GM18861 (cell line): Measurements from ENCODE around the gene RPLP1.
"Not testable (repeated sequence)": the region's sequence is repeated elsewhere in the genome, so short reads cannot be mapped to it uniquely, and the experiment has no call there.

Experiments used
- ATAC-seq: cut with Tn5 transposase; IDR thresholded peaks from one replicate; pipeline ENCODE4 v1.9.1; 2021; ENCODE audit not compliant: unreplicated experiment

The RPLP1 gene

DNA sequence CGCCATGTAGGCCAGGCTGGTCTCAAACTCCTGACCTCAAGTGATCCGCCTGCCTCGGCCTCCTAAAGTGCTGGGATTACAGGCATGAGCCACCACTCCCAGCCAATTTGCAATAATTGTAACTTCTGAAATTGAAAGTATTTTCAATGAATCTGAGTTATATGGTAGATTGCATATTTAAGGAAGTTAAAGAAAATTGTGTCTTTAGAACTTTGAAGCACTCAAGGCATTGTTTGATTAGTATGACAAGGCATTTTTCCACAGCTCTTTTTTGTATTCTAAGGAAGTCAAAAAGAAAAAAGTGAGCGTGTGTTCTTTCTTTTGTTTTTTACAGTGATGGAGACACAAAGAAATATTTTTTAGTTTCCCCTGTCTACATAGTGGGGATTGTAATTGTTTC lies 15.7 kb upstream of the RPLP1 start:
- no peak for ATAC-seq

DNA sequence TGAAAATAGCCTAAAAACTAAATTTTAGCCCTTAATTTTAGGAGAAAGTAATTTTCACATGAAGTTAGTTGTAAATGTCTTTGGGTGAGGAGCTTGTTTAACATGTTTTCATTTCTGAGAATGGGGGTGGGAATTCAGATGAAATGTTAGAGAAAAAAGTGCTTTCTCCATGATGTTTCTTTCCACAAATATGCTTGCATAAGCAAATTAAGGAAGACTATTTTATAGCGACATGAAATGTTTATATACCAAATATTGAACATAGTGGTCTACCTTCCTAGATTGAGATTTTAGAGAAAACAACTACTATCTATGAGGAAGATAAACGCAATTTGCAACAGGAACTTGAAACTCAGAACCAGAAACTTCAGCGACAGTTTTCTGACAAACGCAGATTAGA lies 13.0 kb upstream of the RPLP1 start:
- ATAC-seq = no peak

DNA sequence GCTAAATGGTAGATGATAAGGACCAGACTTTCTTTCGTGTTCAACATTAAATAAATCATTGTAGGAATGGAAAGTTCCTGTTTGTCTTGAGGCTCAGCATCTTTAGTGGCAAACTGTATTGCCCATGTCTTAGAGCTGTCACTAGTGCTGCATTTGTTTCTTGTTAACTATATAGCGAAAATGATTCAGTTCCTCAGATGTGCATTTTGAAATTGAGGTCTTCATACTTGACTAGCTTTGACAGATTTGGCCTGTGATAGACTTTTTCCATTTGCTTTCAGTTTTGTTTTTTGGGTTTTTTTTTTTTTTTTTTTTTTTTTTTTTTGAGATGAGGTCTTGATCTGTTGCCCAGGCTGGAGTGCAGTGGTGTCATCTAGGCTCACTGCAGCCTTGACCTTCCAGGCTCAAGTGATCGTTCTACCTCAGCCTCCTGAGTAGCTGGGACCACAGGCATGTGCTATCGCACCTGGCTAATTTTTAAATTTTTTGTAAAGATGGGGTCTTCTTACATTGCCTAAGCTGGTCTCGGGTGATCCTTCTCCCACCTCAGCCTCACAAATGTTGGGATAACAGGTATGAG lies 9.5 kb upstream of the RPLP1 start:
- ATAC-seq = peak; percentile 63

DNA sequence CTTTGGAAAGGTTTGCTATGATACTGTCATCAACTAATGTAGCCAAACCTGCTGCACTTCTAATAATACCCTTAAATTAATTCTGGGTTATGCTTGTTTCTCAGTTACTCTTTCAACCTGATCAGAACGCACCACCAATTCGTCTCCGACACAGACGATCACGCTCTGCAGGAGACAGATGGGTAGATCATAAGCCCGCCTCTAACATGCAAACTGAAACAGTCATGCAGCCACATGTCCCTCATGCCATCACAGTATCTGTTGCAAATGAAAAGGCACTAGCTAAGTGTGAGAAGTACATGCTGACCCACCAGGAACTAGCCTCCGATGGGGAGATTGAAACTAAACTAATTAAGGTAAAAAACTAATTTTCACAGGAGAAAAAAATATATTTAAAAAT lies 7.9 kb upstream of the RPLP1 start:
- no peak for ATAC-seq

DNA sequence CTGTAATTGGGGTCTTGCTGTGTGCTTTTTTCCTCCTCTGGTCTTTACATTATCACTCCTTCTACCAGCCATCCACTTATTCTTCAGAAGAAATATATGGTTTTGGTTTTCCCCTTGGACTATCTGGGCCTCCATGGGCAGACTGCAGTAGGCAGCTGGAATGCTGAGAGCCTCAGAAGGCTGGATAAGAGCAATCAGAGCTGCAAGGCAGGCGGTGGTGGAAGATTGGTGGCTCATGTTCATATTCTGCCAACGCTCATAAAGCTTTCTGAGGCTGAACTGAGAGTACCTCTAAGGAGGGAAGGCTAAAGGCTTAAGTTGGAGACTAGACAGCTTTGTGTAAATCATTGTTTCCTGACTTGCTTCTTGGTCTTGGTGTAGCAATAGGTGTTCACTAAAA lies 5.7 kb upstream of the RPLP1 start:
- ATAC-seq = no peak

DNA sequence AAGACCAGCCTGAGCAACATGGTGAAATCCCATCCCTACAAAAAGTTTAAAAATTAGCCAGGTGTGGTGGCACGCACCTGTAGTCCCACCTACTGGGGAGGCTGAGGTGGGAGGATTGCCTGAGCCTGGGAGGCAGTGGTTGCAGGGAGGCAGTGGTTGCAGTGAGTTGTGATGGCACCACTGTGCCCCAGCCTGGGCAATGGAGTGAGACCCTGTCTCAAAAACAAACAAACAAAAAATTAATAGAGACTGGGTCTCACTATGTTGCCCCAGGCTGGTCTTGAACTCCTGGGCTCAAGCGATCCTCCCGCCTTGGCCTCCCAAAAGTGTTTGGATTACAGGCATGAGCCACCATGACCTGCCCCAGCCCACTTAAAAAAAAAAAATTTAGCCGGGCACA lies 2.4 kb upstream of the RPLP1 start:
- not testable (repeated sequence) for ATAC-seq

DNA sequence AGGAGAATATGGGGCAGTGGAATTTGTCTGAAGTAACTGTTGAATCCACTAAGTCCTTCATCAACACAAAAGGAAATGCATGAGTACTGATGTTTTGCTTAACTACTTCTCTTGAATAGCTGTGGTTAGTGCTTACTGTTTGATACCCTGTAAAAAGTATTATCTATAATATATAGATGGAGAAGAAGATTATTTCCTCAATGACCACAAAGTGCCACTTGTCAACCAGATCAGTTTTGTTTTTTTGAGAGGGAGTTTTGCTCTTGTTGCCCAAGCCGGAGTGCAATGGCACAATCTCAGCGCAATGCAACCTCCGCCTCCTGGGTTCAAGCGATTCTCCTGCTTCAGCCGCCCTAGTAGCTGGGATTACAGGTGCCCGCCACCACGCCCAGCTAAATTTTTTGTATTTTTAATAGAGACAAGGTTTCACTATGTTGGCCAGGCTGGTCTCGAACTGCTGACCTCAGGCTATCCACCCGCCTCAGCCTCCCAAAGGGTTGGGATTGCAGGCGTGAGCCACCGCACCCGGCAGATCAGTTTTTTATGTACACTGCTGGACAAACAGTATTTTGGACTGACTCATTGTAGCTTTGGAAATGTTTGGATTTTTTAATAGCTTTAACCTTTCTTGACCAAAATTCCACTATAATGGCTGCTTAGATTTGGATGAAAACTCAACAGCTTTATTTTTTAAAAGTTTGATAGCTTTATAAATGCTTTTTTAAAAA lies 1.5 kb upstream of the RPLP1 start:
- ATAC-seq = no peak

DNA sequence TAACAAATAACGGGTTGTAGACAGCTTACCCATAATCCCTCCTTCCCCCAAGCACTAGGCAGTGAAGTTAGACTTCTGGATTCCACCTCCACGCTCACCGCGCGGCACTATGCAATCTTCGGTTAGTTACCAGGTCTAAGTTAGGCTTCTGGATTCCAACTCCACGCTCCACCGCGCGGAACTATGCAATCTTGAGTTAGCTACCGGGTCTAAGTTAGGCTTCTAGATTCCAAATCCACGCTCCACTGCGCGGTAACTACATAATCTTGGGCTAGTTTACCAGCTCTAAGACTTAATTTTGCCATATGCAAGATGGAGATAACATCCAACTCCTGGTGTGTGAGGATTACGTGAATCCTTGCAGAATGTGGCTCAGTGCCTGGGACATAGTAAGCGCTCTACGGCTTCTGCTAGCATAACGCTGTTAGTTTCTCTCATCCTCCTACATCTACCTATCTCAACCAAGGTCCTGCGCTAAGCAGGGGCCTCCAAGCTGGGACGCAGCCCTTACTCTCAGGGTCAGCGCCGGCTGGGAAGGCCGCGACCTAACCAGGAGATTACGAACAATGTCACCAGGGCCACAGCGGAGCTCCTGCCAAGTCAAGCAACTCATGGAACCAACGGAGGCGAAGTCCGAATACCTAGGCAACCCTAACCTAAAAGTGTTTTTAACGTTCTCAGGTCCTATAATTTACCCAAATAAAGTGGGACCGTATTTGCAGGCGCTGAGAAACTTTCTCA lies 497 bp upstream of the RPLP1 start:
- peak; percentile 30 for ATAC-seq

DNA sequence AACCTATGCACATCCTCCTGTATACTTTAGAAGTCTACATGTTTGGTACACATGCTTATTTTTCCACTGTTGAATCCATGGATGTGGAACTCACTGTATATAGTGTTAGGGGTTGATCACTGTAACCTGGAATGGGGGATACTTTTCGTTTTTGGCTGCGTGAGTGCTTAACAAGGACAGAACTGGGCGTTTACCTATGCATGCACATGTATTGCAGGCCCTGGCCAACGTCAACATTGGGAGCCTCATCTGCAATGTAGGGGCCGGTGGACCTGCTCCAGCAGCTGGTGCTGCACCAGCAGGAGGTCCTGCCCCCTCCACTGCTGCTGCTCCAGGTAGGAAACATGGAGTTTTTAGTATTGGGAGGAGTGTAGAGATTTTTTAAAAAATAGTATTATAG lies 2.3 kb downstream of the RPLP1 start:
- ATAC-seq = no peak

DNA sequence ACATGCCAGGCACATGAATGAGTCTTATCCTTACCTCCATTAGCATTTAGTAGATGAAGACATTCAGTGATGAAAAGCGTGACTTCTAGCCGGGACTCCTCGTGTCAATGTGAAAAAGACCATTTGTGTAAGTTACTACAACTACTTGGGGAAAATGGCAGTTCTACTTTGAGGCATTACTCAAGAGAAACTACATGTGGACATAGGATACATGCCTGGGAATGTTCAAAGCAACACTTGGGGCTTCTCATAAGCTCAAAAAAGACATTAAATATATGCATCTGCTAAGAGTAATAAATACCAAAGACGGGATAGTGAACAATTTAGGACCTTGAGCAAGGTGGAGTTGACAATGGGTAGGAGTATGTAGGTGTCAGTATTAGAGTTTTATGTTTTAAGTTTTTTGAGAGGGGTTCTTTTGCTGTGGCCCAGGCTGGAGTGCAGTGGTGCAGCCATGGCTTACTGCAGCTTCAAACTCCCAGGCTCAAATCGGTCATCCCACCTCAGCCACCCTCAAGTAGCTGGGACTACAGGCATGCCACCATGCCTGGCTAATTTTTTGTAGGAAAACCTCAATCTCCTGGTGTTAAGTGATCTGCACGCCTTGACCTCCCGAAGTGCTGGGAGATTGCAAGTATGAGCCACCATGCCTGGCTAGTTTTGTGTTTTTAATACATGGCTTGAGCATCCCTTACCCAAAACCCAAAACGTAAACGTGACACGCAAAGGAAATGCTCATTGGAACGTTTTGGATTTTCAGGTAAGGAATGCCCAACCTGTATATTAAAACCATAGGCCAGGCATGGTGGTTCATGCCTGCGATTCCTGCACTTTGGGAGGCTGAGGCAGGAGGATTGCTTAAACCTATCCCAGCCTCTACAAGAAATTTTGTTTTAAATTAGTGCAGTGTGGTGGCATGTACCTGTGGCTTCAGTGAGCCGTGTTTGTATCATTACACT lies 3.9 kb downstream of the RPLP1 start:
- no peak for ATAC-seq

DNA sequence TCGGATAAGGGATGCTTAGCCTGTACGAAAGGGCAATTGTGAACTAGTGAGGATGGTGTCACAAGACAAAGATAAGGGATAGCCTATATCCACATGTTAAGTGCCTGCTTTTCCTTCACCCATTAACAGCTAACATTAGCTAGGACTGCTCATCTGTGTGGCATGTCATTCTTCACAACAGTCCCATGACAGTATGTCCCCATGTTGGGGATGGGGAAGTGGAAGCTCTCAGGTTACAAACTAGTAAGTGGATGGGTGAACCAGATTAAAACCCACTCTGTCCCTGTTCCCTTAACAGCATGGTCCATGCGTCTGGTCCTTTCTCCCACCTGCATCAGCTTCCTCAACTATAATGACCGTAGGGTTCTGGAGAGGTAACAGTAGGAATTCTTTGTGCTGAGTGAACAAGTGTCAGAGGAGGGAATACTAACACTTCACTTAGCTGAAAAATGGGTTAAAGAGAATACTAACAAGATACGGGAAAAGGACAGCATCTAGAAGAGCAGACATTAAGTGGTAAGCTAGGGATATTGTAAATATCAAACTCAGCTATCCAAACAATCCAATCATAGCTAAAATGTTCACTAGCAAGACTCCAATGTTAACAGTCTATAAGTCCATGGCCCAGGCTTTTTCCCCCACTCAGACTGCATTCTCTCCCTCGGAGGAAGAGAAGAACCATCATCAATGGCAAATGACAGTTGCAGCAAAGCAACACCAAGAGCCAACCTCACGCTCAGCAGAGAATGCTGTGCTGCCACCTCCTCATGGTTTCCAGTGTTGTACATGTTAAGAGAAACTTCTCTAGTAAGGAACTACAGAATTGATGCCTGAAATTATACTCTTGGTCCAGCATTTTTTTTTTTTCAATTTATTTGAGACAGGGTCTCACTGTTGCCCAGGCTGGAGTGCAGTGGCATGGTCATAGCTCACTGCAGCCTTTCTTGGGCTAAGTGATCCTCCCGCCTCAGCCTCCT lies 5.0 kb downstream of the RPLP1 start:
- ATAC-seq = no peak

DNA sequence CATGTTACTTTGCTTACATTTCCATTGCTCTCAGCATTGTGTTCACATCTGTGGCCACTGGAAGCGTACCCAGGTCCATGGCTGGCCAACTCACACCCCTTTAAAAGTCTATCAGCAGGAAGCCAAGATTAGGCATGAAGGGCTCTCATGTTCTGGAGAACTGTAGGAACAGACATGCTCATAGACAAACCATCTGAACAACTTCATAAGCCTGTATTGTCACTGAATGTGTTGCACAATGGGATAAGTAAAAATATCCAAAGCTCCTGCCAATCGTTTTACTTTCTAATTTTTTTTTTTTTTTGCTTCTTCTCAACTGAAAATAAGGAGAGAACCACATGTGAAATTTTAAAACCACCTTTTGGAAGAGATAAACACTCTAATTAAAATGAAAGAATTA lies 6.4 kb downstream of the RPLP1 start:
- ATAC-seq = no peak

DNA sequence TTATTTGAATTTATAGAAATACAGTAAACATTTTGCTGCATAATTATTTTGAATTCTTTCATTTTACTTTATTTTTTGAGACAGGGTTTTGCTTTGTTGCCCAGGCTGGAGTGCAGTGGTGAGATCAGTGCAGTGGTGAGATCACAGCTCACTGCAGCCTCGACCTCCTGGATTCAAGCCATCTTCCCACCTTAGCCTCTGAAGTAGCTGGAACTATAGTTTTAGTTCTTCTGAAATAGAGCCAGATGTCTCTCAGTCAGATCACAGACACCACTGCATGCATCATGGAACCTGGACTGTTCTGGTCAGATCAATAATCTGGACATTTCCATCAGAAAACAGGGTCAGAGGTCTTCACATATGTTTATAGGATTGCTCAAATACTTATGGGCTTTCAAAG lies 7.9 kb downstream of the RPLP1 start:
- no peak for ATAC-seq

DNA sequence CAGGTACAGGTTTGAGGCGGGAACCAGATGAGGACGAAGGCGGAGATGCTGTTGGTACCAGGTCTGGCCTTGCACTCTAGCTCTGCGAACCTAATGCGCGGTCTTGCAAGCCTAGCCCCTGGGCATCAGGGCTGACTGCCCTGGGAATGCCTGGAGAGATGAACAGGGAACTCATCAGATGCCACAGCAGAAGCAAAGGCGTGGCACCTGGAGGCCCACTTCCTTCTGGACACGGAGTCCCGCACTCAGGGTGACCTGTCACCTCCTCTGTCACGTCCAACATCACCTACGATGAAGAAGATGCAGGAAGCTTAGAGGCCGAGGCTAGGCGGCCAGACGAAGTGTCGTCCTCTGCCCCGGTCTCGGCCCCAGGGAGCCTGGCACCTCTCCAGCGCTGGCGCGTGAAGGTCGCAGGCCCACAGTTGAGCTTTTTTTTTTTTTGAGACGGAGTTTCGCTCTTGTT lies 9.4 kb downstream of the RPLP1 start:
- no peak for ATAC-seq

DNA sequence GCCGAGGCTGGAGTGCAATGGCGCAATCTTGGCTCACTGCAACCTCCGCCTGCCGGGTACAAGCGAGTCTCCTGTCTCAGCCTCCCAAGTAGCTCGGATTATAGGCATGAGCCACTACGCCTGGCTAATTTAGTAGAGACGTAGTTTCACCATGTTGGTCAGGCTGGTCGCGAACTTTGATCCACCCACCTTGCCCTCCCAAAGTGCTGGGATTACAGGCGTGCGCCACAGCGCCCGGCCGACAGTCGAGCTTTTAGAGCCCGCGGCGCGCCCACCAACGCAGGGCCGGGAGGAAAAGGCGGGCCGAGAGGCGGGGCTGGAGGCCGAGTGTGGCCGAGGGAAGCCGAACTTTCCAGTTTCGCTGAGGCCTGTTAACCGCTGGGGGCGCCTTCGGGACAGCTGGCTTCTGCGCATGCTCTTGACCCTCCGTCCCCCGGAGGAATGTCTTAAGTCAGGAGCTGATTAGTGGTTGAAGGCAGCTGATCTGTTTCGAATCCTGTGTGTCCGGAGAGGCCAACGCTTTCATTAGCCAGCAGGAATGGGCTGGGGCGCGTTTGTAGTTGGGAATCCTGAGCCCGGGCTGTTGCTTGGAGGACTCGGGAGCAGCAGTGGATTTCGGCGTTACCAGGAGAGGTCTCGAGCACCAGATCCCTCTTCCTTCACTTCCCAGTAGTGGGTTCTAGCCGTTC lies 10.0 kb downstream of the RPLP1 start:
- peak; percentile 82 for ATAC-seq

DNA sequence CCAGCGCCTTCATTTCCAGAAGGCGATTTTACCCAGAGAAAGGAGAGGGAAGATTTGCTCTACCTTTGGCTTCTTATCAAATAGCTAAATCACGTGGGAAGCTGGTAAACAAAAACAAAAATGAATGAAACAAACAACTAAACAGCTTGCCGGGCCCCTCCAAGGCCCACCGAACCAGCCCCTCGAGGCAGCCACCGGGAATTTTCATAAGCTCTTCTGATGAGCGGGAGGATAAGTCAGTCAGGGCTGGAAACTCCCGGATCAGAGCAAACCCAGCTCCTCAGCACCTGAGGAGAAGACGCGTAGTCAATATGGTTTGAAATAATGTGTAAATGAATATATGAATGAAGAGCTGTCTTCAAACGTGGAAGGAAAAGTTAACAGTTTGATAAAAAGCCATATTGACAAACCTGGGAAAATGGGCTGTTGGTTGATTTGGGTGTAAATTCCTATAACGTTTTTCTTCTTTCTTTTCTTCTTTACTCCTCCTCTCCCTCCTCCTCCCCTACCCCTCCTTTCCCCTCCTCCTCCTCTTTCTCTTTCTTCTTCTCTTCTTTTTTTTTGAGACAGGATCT lies 10.7 kb downstream of the RPLP1 start:
- no peak for ATAC-seq

DNA sequence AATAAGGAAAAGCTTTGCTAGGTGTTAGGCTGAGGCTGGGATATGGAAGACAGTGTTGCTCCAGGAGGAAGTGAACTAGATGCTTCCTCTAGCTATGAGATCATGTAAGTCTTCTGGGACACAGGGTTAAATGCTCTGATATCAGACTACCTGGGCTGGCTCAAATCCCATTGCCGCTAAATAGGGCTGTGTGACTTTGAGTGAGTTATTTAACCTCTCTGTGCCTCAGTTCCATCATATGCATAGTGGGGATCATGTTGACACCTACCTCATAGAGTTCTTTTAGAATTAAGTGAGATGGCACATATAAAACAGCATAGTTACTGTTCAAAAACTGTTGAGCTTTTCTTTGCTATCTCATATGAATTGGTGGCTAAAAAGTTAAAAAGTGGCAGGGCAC lies 12.6 kb downstream of the RPLP1 start:
- no peak for ATAC-seq

DNA sequence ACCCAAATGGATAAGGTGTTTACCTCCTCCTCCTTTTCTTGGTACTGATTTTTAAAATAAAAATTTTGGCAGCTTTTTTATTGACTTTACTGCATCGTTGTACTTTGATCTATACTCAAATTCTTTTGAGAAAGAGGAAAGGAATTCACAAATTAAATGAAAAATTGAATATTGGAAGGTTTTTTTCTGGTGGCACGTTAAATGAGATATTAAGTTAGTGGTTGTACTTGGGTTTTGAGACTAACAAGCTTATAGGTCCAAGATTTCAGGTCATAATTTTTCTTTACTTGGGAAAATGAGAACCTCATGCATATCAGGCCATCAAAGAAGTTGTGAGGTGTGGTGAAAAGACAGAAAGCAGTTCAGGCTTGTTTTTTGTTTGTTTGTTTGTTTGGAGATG lies 14.1 kb downstream of the RPLP1 start:
- ATAC-seq = no peak

DNA sequence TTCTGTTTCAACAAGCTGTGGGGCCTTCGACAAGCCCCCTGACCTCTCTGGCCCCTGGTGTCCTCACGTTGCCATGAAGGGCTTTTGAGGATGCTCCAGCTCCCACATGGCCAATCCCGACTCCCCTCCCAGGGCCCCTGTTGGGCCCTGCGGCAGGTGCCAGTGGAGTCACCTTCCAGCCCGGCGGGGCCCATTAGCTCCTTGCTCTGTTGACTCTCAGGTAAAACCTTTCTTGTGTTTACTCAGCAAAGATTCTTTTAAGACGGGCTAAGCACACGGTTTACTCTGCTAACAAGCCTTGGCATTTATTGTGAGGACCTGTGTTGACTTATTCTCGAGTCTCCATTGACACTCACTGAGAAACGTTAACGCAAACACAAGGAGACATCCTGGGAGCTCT lies 15.0 kb downstream of the RPLP1 start:
- no peak for ATAC-seq
